ENCODE data around the gene C12orf57.

DNA sequence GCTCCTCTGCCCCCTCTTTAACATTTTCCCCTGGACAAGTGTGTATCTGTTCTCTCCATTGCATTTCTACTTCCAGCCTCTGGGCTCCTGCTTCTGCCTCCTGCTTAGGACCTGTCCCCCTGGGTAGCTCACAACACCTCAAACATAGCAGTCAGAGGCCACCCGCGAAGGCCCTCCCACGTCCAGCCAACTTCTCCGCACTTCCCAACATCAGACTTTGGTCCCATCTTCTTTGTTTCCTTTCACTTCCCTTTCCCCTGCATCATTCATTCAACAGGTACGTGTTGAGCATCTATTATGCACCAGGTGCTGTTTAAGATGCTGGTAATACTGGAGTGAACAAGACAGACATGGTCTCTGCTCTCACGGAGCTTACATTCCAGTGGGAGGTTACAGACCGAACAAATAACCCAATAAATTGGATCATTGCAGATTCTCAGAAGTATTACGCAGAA lies 3.1 kb downstream of the C12orf57 start:
- TF ChIP-seq CTCF (conservative IDR thresholded peaks at IDR 0.05; ENCODE audit: low read depth in 2 of 2) (no peak), CREB1 (CRISPR knock-in tag; IDR thresholded peaks at IDR 0.05; ENCODE audit: low read depth) (no peak), REST (IDR thresholded peaks at IDR 0.05; ENCODE audit: unreplicated experiment) (no peak), NANOG (IDR thresholded peaks at IDR 0.05; ENCODE audit: borderline replicate concordance) (no peak), JUNB (IDR thresholded peaks at IDR 0.05; ENCODE audit: unreplicated experiment) (no peak), POLR2AphosphoS5 (IDR thresholded peaks at IDR 0.05; ENCODE audit: low read depth) (no peak), EZH2phosphoT487 (IDR thresholded peaks at IDR 0.05; ENCODE audit: unreplicated experiment) (no peak), EZH2 (IDR thresholded peaks at IDR 0.05; ENCODE audit: low read depth, unreplicated experiment) (no peak), STAT1 (IDR thresholded peaks at IDR 0.05; ENCODE audit: unreplicated experiment) (no peak), ETS1 (IDR thresholded peaks at IDR 0.05) (no peak)
